ENCODE measurements around the gene PTPN14. TPM values are rescaled to one million over a fixed set of nuclear protein-coding genes. Genes with fewer than 3 reads are reported as not detected.
"Not testable (repeated sequence)": the region's sequence is repeated elsewhere in the genome, so short reads cannot be mapped to it uniquely, and the experiment has no call there.

The PTPN14 gene
- polyA plus RNA-seq, 4 donors = 0.45 to 6.1 (median 3.2) TPM

- DNase-seq (peak; percentile 33 to 47), FAIRE-seq (no peak)
- Histone ChIP-seq H3K4me1 (ENCODE audit: control insufficient read depth in 3 of 3, insufficient read depth in 2 of 3, low read depth in 1 of 3, low read length in 2 of 3) (no peaks in the 10 kb centered on the region), H3K4me3 (ENCODE audit: low read depth in 1 of 3, low read length in 3 of 3) (no peak overlapping the region), H3K27ac (ENCODE audit: low read depth in 1 of 3, low read length in 2 of 3) (no peak overlapping the region), H3K36me3 (ENCODE audit: control insufficient read depth in 3 of 3, insufficient read depth in 2 of 3, low read depth in 1 of 3, low read length in 3 of 3) (no peaks in the 10 kb centered on the region), H3K9me3 (ENCODE audit: control insufficient read depth in 2 of 2, insufficient read depth in 1 of 2, low read depth in 1 of 2, low read length in 1 of 2) (no peaks in the 10 kb centered on the region), H3K27me3 (ENCODE audit: control insufficient read depth in 3 of 3, insufficient read depth in 3 of 3, low read length in 3 of 3) (peaks cover 0 to 2% (median 0%) of the 10 kb centered on the region in 3 donors)
- 46 to 63% (median 50%) methylated on average over 1 of the region's 1 CpG for WGBS, 3 donors
Measured at GRCh38 chr1:214584805-214585766, 33.7 kb upstream of the PTPN14 start.

GRCh38 chr1:214583824-214584554, 32.6 kb upstream of the PTPN14 start:
- H3K27ac ChIP-seq (ENCODE audit: low read depth in 1 of 3, low read length in 2 of 3) = no peak overlapping the region
- H3K4me1 ChIP-seq (ENCODE audit: control insufficient read depth in 3 of 3, insufficient read depth in 2 of 3, low read depth in 1 of 3, low read length in 2 of 3) = no peaks in the 10 kb centered on the region
- H3K4me3 ChIP-seq (ENCODE audit: low read depth in 1 of 3, low read length in 3 of 3) = no peak overlapping the region
- peaks cover 0 to 2% (median 0%) of the 10 kb centered on the region in 3 donors for H3K27me3 ChIP-seq (ENCODE audit: control insufficient read depth in 3 of 3, insufficient read depth in 3 of 3, low read length in 3 of 3)
- no peaks in the 10 kb centered on the region for H3K9me3 ChIP-seq (ENCODE audit: control insufficient read depth in 2 of 2, insufficient read depth in 1 of 2, low read depth in 1 of 2, low read length in 1 of 2)
- no peak for FAIRE-seq
- no peak for DNase-seq
- H3K36me3 ChIP-seq (ENCODE audit: control insufficient read depth in 3 of 3, insufficient read depth in 2 of 3, low read depth in 1 of 3, low read length in 3 of 3) = no peaks in the 10 kb centered on the region
- 85 to 87% (median 85%) methylated on average over 7 of the region's 7 CpGs for WGBS, 3 donors

- no peak overlapping the region for H3K4me3 ChIP-seq (ENCODE audit: low read depth in 1 of 3, low read length in 3 of 3)
- no peaks in the 10 kb centered on the region for H3K27me3 ChIP-seq (ENCODE audit: control insufficient read depth in 3 of 3, insufficient read depth in 3 of 3, low read length in 3 of 3)
- FAIRE-seq = no peak
- no peaks in the 10 kb centered on the region for H3K36me3 ChIP-seq (ENCODE audit: control insufficient read depth in 3 of 3, insufficient read depth in 2 of 3, low read depth in 1 of 3, low read length in 3 of 3)
- WGBS, 3 donors = 46 to 76% (median 55%) methylated on average over 6 of the region's 6 CpGs
- no peak overlapping the region for H3K27ac ChIP-seq (ENCODE audit: low read depth in 1 of 3, low read length in 2 of 3)
- H3K9me3 ChIP-seq (ENCODE audit: control insufficient read depth in 2 of 2, insufficient read depth in 1 of 2, low read depth in 1 of 2, low read length in 1 of 2) = no peaks in the 10 kb centered on the region
- H3K4me1 ChIP-seq (ENCODE audit: control insufficient read depth in 3 of 3, insufficient read depth in 2 of 3, low read depth in 1 of 3, low read length in 2 of 3) = no peaks in the 10 kb centered on the region
- DNase-seq = no peak
Measured at GRCh38 chr1:214583113-214583512, 31.7 kb upstream of the PTPN14 start.

GRCh38 chr1:214582289-214582891, 31.0 kb upstream of the PTPN14 start:
- Histone ChIP-seq H3K4me3 (ENCODE audit: low read depth in 1 of 3, low read length in 3 of 3) (no peak overlapping the region), H3K36me3 (ENCODE audit: control insufficient read depth in 3 of 3, insufficient read depth in 2 of 3, low read depth in 1 of 3, low read length in 3 of 3) (no peaks in the 10 kb centered on the region), H3K27me3 (ENCODE audit: control insufficient read depth in 3 of 3, insufficient read depth in 3 of 3, low read length in 3 of 3) (no peaks in the 10 kb centered on the region), H3K4me1 (ENCODE audit: control insufficient read depth in 3 of 3, insufficient read depth in 2 of 3, low read depth in 1 of 3, low read length in 2 of 3) (no peaks in the 10 kb centered on the region), H3K9me3 (ENCODE audit: control insufficient read depth in 2 of 2, insufficient read depth in 1 of 2, low read depth in 1 of 2, low read length in 1 of 2) (peaks cover 0 to under 1% of the 10 kb centered on the region in 2 donors), H3K27ac (ENCODE audit: low read depth in 1 of 3, low read length in 2 of 3) (no peak overlapping the region)
- FAIRE-seq (no peak), DNase-seq (no peak)
- WGBS, 3 donors = 79 to 87% (median 81%) methylated on average over 7 of the region's 7 CpGs

- Histone ChIP-seq H3K36me3 (ENCODE audit: control insufficient read depth in 3 of 3, insufficient read depth in 2 of 3, low read depth in 1 of 3, low read length in 3 of 3) (no peaks in the 10 kb centered on the region), H3K27ac (ENCODE audit: low read depth in 1 of 3, low read length in 2 of 3) (no peak overlapping the region), H3K27me3 (ENCODE audit: control insufficient read depth in 3 of 3, insufficient read depth in 3 of 3, low read length in 3 of 3) (no peaks in the 10 kb centered on the region), H3K4me3 (ENCODE audit: low read depth in 1 of 3, low read length in 3 of 3) (no peak overlapping the region), H3K9me3 (ENCODE audit: control insufficient read depth in 2 of 2, insufficient read depth in 1 of 2, low read depth in 1 of 2, low read length in 1 of 2) (peaks cover 0 to 5% of the 10 kb centered on the region in 2 donors), H3K4me1 (ENCODE audit: control insufficient read depth in 3 of 3, insufficient read depth in 2 of 3, low read depth in 1 of 3, low read length in 2 of 3) (no peaks in the 10 kb centered on the region)
- FAIRE-seq (no peak), DNase-seq (no peak)
- WGBS, 3 donors = 45 to 49% (median 48%) methylated on average over 2 of the region's 2 CpGs
Measured at GRCh38 chr1:214581785-214582184, 30.4 kb upstream of the PTPN14 start.

- H3K27me3 ChIP-seq (ENCODE audit: control insufficient read depth in 3 of 3, insufficient read depth in 3 of 3, low read length in 3 of 3) = no peaks in the 10 kb centered on the region
- H3K4me3 ChIP-seq (ENCODE audit: low read depth in 1 of 3, low read length in 3 of 3) = no peak overlapping the region
- FAIRE-seq (no peak), DNase-seq (no peak)
- H3K4me1 ChIP-seq (ENCODE audit: control insufficient read depth in 3 of 3, insufficient read depth in 2 of 3, low read depth in 1 of 3, low read length in 2 of 3) = no peaks in the 10 kb centered on the region
- H3K27ac ChIP-seq (ENCODE audit: low read depth in 1 of 3, low read length in 2 of 3) = no peak overlapping the region
- H3K9me3 ChIP-seq (ENCODE audit: control insufficient read depth in 2 of 2, insufficient read depth in 1 of 2, low read depth in 1 of 2, low read length in 1 of 2) = peaks cover 0 to 17% of the 10 kb centered on the region in 2 donors
- H3K36me3 ChIP-seq (ENCODE audit: control insufficient read depth in 3 of 3, insufficient read depth in 2 of 3, low read depth in 1 of 3, low read length in 3 of 3) = no peaks in the 10 kb centered on the region
Measured at GRCh38 chr1:214579183-214579582, 27.8 kb upstream of the PTPN14 start.

GRCh38 chr1:214576120-214576519, 24.7 kb upstream of the PTPN14 start:
- H3K27ac ChIP-seq (ENCODE audit: low read depth in 1 of 3, low read length in 2 of 3); H3K36me3 ChIP-seq (ENCODE audit: control insufficient read depth in 3 of 3, insufficient read depth in 2 of 3, low read depth in 1 of 3, low read length in 3 of 3); H3K4me1 ChIP-seq (ENCODE audit: control insufficient read depth in 3 of 3, insufficient read depth in 2 of 3, low read depth in 1 of 3, low read length in 2 of 3); H3K27me3 ChIP-seq (ENCODE audit: control insufficient read depth in 3 of 3, insufficient read depth in 3 of 3, low read length in 3 of 3); H3K4me3 ChIP-seq (ENCODE audit: low read depth in 1 of 3, low read length in 3 of 3); FAIRE-seq; DNase-seq: not testable (repeated sequence)
- H3K9me3 ChIP-seq (ENCODE audit: control insufficient read depth in 2 of 2, insufficient read depth in 1 of 2, low read depth in 1 of 2, low read length in 1 of 2) = peaks cover 0 to 17% of the 10 kb centered on the region in 2 donors
- 80 to 92% (median 80%) methylated on average over 3 of the region's 3 CpGs for WGBS, 3 donors

- FAIRE-seq = no peak
Measured at GRCh38 chr1:214574598-214575411, 23.4 kb upstream of the PTPN14 start.

More at GRCh38 chr1:214574598-214575411, 23.4 kb upstream of the PTPN14 start:
- no peaks in the 10 kb centered on the region for H3K4me1 ChIP-seq (ENCODE audit: control insufficient read depth in 3 of 3, insufficient read depth in 2 of 3, low read depth in 1 of 3, low read length in 2 of 3)
- H3K27me3 ChIP-seq (ENCODE audit: control insufficient read depth in 3 of 3, insufficient read depth in 3 of 3, low read length in 3 of 3) = no peaks in the 10 kb centered on the region
- 87 to 95% (median 90%) methylated on average over 3 of the region's 3 CpGs for WGBS, 3 donors
- no peaks in the 10 kb centered on the region for H3K36me3 ChIP-seq (ENCODE audit: control insufficient read depth in 3 of 3, insufficient read depth in 2 of 3, low read depth in 1 of 3, low read length in 3 of 3)
- no peak overlapping the region for H3K27ac ChIP-seq (ENCODE audit: low read depth in 1 of 3, low read length in 2 of 3)
- no peak overlapping the region for H3K4me3 ChIP-seq (ENCODE audit: low read depth in 1 of 3, low read length in 3 of 3)
- H3K9me3 ChIP-seq (ENCODE audit: control insufficient read depth in 2 of 2, insufficient read depth in 1 of 2, low read depth in 1 of 2, low read length in 1 of 2) = peaks cover 0 to 17% of the 10 kb centered on the region in 2 donors
- no peak for DNase-seq

Data from small intestine (tissue), 7 donors.